Germinal center (tissue), 1 donor: ENCODE results near the gene RNU6-9.

Source experiments
- DNase-seq: peaks from one replicate; pipeline ENCODE4 v3.0.0; 2012; ENCODE audit warnings: mixed read lengths, low spot score

RNU6-9 gene

GRCh38 chr19:936175-936546, 42.9 kb downstream of the RNU6-9 start:
- no peak for DNase-seq

GRCh38 chr19:937259-937694, 44.0 kb downstream of the RNU6-9 start:
- no peak for DNase-seq

DNA sequence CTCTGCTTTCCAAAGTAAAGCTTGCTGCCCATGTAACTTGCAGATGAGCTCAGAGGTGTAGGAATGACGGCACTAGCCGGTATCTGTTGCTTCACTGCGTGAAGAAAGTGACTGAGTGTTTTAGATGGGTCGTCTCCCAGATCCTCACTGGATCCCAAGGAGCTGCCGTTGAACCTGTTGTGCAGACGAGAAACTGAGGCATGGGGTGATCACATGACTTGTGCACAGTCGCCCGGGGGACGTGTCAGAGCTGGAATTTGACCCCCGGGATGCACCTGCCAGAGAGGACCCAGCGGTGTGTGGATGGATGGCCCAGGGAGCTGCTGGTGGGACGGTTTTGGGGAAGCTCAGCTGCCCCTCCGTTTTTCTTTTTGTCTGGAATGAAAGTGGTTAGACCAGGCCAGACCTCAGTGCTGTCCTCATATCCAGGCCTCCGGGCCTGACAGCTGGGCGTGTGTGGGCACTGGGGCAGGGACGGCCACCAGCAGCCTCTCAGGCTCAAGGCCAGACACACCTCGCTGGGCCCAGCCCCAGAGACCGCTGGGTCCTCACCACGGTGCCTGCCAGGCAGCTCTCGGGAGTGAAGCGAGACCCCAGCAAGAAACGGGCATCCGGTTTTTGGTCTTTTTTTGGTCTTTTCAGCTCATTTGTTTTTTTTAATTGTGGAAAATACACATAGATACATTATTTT, 45.1 kb downstream of the RNU6-9 start:
- no peak for DNase-seq

DNA sequence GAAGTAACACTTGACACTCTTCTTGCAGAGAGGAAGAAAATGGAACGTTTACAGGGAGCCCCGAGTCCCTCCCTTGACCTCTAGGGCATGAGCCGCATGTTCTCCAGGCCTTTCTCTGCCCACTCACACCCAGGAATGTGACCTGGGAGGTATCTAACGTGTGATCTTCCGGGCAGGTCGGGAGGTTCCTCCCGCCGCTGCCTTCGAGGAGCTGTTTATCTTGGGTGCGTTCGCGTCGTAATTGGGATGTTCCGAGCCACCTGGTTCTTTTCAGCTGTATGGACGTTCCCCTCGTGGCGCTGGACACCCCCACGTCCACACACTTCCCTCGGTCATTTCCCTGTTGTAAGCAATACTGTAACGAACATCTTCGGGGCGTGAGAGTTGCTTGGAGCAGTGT, 46.2 kb downstream of the RNU6-9 start:
- DNase-seq = no peak

GRCh38 chr19:939922-940321, 46.6 kb downstream of the RNU6-9 start:
- no peak for DNase-seq

DNA sequence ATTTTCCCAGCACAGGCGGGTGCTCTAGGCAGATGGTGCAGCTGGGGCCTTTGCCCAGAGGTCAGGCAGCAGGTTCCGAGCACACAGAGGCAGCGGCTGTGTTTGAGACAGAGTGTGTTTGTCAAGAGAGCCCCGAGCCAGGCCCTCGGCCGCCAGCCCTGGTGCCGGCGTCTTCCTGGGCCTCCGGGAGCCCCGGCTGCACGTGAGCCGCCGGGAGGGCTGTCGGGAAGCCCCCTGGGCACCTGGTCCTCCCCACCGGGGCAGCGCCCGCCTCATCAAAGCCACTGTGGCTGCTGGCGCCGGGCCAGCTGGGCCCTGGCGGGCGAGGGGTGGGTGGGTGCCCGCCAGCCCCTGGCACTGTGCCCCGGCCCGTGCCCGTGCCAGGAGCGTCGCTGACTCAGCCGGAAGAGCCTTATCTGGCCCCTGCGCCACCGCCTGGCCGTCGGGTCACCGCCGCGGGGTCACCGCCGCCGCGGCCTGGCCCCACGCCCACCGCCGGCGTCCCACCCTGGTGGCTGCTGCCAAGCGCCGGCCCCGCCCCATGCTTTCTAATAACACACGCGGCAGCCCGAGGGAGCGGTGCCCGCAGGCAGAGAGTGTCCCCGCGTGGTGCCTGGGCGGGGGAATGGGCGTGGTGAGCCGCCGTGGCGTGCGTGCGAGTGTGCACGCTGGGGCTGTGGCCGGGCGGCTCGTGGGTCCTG, 47.5 kb downstream of the RNU6-9 start:
- no peak for DNase-seq

- no peak for DNase-seq
These were observed 48.2 kb downstream of the RNU6-9 start for GRCh38 chr19:941292-942132.

GRCh38 chr19:942133-942645, 48.9 kb downstream of the RNU6-9 start:
- DNase-seq = no peak
